ENCODE results near the gene PERCC1.

Gene PERCC1

DNA sequence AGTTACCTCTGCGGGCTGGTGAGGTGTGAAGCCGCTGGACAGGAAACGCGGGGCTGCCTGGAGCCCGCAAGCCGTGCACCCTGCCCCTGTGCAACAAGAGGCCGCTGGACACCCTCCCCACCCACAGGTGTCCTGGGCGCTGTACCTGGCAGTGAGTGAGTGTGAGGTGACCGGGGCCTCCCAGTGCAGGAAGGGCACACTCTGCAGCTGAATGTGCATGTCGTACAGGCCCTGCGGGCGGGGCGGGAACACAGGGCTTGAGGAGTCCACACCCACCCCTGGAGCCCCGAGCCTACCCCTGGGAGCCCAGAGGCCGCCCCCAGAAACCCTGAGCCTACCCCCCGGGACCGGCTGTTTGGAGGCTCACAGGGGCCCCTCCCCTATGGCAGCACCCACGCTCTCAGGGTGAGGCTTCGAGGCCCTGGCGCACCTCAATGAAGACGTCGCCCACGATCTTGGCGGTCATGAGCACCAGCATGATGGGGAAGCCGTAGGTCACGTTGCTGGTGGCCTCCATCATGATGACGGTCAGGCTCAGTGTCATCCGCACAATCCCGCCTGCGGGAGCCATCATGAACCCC, 17.7 kb downstream of the PERCC1 start:
- no peak for DNase-seq (ENCODE audit: extremely low read depth in 1 of 2, low read depth in 1 of 2)

GRCh38 chr16:1449201-1449788, 18.4 kb downstream of the PERCC1 start:
- DNase-seq (ENCODE audit: extremely low read depth in 1 of 2, low read depth in 1 of 2), result no peak

DNA sequence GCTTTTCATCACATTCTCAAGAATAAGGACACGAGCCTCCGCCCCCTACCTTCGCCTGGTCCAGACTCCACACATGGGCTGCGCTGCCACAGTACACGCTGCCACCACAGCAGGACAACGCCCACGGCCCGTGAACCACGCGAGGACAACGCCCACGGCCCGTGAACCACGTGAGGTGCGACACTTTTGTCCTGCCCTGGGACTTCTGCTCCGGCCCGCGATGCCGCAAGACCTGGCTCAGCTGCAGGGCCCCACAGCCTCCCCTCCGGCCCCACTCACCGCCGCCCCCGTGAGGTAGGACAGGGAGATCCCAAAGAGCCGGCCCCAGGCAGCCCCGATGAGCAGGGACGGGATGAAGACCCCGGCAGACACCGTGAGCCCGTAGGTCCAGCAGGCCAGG, 19.3 kb downstream of the PERCC1 start:
- DNase-seq (ENCODE audit: extremely low read depth in 1 of 2, low read depth in 1 of 2), result no peak

DNA sequence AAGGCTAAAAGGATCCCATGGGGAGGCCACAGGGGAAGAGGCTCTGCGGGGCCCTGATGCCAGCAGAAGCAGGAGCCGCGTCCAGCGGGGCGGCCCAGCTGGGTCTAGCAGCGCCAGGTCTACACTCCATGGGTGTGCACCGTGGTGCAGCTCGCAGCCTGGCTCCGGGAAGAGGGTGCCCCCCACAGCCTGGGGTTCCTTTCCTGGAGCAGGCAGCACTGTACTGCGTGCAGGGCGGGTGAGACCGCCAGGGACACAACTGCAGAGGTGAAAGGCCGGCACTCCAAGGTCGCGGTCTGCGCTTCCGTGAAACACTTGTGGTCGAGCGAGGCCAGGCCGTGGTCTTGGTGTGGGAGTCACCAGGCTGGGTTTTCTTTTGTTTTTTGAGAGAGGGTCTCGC, 20.0 kb downstream of the PERCC1 start:
- no peak for DNase-seq (ENCODE audit: extremely low read depth in 1 of 2, low read depth in 1 of 2)

GRCh38 chr16:1451702-1452392, 21.0 kb downstream of the PERCC1 start:
- DNase-seq (ENCODE audit: extremely low read depth in 1 of 2, low read depth in 1 of 2), result no peak

- DNase-seq (ENCODE audit: extremely low read depth in 1 of 2, low read depth in 1 of 2), result no peak
Measured at GRCh38 chr16:1452530-1452929, 21.7 kb downstream of the PERCC1 start.

GRCh38 chr16:1453316-1453715, 22.4 kb downstream of the PERCC1 start:
- no peak for DNase-seq (ENCODE audit: extremely low read depth in 1 of 2, low read depth in 1 of 2)

- no peak for DNase-seq (ENCODE audit: extremely low read depth in 1 of 2, low read depth in 1 of 2)
Measured at GRCh38 chr16:1454561-1454960, 23.7 kb downstream of the PERCC1 start.

GRCh38 chr16:1455190-1456171, 24.6 kb downstream of the PERCC1 start:
- no peak for DNase-seq (ENCODE audit: extremely low read depth in 1 of 2, low read depth in 1 of 2)

DNA sequence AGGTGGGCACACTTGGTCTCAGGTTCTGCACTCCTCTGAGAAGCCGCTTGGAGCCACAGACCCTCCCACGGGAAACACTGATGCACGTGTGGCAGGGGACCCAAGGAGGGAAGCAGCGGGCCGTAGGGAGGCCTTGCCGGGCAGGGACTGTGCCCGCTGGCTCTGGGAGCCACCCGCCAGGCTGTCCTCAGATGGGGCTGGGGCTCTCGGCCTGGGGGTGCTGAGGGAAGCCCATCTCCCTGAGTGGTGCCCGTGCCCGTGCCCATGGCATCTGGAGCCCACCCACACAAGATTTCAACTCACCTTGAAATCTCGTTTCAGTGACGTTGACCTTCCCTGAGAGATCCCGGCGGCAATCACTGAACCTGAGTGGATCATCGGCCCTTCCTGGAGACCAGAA, 26.1 kb downstream of the PERCC1 start:
- DNase-seq (ENCODE audit: extremely low read depth in 1 of 2, low read depth in 1 of 2), result no peak

DNA sequence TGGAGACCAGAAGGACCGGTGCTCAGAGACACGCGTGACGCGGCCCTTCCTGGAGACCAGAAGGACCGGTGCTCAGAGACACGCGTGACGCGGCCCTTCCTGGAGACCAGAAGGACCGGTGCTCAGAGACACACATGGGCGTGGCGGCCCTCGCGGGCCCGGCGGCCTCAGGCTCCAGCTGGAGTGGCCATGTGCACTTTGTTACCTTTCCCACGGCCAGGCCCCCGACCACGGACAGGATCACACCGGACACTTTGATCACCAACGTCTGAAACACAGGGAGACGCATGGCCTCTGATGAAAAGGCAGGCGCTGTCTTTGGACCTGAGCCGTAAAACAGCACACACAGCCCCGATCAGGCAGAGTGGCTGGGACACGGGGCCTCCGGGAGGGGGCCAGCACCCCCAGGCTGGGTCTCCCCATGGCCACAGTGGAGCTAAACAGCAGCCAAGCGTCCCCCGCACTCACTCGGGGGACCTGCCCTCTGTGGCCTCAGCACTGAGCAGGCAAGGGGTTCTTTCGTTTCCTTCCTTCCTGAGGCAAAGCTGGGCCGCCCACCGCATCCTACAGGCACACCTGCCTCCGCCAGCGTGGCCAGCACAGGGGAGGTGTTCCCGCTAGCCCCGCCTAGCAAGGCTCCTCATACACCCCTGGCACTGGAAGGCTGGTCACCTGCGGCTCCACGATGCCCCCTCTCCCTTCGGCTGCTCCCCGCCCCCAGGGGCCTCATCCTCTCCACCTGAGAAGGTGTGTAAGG, 26.8 kb downstream of the PERCC1 start:
- no peak for DNase-seq (ENCODE audit: extremely low read depth in 1 of 2, low read depth in 1 of 2)

DNA sequence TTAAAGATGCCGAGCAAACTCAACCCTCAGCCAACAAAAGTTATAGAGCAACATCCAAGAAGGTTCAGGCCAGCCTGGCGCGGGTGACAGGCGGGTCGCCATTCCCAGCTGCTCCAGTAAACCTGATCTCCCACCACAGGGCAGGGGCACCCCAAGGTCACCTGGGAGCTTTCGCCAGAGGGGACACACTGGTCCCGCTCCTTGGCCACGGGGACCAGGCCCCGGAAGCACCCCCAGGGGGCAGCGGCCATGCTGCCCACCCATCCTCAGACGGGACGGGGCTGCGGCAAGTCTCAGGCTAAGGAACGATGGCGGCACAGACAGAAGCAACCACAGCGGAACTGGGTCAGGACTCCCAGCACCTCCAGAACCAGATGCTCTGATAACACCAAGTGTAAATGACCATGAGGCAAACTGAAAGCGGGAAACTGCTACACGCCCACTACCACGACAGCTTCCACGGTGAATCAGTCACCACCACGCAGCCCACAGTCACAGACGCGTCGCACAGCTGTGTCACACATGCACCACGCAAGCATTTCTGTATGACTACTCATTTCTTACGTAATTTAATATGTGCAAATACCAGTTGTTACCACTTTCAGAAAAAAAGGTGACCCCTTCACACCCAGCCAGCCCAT, 27.6 kb downstream of the PERCC1 start:
- DNase-seq (ENCODE audit: extremely low read depth in 1 of 2, low read depth in 1 of 2), result no peak

DNA sequence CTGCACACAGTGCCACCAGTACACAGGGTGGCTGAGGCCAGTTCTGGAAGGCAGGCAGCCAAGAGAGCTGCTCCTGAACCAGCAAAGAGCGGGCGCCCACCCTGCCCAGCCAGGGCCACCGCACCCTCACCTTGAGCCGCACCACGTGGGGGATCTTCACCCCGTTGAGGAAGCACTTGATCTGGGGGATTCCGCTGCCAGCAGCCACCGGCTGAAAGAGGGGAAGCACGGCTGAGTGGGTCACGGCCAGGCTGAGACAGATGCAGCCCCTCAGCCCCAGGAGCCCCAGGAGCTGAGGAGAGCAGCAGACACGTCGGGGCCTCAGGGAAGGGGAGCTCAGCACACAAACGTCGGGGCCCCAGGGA, 28.1 kb downstream of the PERCC1 start:
- no peak for DNase-seq (ENCODE audit: extremely low read depth in 1 of 2, low read depth in 1 of 2)

DNA sequence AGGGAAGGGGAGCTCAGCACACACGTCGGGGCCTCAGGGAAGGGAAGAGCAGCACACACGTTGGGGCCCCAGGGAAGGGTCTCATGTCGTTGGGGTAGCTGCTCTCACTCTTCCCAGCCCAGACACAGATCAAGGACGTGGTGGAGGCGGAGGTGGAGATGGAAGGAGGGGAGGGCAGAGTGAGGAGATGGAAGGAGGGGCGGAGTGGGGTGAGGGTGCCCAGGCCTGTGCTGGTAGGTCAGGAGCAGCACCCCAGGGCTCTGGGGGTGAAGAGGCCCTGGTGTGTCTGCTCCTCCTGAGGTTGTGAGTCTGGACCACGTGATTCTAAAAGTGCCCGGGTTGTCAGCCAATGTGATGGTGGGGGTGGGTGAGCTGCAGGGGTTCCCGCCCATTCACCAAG, 29.1 kb downstream of the PERCC1 start:
- DNase-seq (ENCODE audit: extremely low read depth in 1 of 2, low read depth in 1 of 2), result no peak

DNA sequence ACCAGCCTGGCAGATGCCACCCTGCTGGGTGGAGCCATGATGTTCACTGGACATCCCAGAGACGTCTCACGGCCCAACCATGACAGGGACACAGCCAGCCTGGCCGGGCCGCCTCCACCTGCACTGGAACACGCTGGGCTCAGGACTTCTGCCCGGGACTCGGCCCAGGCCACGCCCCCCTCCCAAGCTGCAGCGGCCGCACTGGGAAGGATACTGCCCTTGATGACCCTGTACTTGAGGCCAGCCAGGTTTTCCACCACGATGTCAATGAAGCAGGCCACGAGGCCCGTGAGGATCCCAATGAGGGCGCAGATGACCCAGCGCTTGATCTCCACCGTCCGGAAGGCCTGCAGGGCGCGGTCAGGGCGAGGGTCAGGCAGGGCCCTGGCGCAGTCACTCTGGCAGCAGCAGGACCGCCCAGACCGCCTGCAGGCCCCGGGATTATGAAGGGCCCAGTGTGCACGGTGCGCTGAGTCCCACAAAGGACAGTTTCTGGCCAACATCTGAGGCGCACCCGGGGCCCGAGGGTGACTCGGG, 29.8 kb downstream of the PERCC1 start:
- no peak for DNase-seq (ENCODE audit: extremely low read depth in 1 of 2, low read depth in 1 of 2)

DNA sequence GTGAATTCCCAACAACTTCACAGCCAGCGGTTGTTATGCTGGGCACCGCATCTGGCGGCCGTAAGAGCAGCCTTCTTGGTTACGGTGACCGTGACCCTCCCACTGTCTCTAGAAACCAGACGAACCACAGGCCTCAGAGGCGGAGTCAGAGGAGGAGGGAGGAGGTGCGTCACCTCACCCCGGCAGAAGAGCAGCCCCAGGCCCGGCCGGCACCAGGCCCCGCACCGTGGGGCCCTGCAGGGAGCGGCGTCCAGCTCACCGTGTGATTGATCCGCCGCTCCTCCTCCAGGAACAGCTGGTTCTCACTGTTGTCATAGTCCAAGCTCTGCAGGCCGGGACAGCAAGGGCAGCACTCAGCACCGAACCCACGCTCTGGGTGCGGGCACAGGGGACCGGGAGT, 30.3 kb downstream of the PERCC1 start:
- no peak for DNase-seq (ENCODE audit: extremely low read depth in 1 of 2, low read depth in 1 of 2)

DNA sequence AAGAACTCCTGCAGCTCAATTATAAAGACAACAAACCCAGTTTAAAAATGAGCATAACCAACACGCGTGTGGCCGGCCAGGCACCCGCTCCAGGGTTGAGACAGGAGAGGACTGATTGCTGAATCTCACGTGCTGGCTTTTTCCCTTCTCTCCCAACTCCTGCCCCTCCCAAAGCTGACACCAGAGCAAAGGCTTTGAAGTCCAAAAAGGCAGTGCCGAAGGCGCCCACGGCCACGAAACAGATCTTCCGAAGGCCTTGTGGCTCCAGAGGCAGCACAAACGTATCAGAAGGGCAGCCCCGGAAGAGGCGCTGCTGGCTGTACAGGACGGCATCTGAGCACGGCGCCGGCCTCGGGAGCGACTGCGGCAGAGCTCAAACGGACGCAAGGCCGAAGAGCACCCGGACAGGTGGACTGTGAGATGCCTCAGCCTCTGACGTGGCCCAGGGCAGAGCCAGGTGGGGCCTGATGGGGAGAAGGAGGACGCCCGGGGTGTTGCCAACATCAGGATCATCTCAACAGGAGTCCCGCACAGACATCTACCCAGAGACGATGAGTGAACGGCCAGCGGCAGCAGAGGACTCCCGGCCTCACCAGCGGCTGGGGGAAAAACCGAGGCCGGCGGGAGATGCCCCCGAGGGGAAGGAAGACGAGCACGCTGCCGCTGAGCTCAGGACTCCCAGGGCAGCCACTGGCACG, 33.5 kb downstream of the PERCC1 start:
- DNase-seq (ENCODE audit: extremely low read depth in 1 of 2, low read depth in 1 of 2), result no peak

DNA sequence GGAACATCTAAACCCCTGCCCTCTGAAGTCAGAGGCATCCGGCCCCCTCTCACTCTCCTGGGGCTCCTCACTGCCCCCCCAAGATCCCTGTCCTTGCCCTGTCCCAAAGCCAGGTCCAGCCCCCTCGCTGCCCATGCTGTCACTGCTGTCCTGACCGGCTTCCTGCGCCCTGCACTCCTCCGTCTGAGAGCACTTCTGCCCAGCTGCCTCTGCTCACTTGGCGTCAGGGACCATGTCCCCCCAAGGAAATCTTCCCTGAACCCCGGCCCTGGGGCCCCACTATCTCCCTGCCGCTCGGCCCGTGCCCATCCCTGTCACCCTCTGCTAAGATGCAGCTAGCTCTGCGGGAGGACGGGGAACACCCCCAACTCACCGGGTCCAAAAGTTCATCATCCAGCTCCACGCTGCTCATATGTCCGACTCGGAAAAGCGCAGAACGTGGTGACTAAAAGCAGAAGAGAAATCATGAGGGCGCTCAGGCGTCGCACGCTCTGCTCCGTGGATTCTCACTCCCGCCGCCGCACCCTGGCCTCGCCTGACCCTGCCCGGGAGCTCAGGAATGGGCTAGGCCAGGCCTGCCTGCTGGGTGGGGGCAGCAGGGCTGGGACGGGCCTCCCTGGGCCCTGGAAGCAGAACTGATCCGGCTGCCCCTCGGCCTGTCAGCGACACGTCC, 34.2 kb downstream of the PERCC1 start:
- no peak for DNase-seq (ENCODE audit: extremely low read depth in 1 of 2, low read depth in 1 of 2)

GRCh38 chr16:1465567-1465915, 34.7 kb downstream of the PERCC1 start:
- no peak for DNase-seq (ENCODE audit: extremely low read depth in 1 of 2, low read depth in 1 of 2)

Data from activated CD8-positive, alpha-beta memory T cell treated with anti-CD3 and anti-CD28 coated beads for 1 hour (primary cell).